ENCODE measurements around the gene INO80C. TPM values are rescaled to one million over a fixed set of nuclear protein-coding genes. Genes with fewer than 3 reads are reported as not detected.
A peak's percentile ranks its signal among the peaks of the same experiment; 100 is the strongest.

INO80C gene
- total RNA-seq, 1 donor from 2014 or later, result 34.6 TPM

DNA sequence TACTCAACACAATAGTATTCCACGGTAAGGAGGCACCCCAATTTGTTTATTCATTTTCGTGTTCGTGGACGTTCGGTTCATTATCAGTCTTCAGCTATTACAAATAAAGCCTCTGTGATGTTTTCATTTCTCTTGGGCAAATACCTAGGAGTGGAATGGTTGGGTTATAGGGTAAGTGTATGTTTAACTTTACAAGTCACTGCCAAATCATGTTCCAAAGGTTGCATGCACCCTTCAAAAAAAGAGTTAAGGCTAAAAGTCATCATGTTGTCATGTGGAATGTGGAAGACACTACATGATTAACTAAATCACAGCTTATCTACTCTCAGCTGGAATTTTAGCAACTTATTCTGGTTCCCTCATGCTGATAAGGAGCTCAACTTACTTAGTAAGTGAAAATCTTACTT, 15.8 kb downstream of the INO80C start:
- TF ChIP-seq, protein P1, sequence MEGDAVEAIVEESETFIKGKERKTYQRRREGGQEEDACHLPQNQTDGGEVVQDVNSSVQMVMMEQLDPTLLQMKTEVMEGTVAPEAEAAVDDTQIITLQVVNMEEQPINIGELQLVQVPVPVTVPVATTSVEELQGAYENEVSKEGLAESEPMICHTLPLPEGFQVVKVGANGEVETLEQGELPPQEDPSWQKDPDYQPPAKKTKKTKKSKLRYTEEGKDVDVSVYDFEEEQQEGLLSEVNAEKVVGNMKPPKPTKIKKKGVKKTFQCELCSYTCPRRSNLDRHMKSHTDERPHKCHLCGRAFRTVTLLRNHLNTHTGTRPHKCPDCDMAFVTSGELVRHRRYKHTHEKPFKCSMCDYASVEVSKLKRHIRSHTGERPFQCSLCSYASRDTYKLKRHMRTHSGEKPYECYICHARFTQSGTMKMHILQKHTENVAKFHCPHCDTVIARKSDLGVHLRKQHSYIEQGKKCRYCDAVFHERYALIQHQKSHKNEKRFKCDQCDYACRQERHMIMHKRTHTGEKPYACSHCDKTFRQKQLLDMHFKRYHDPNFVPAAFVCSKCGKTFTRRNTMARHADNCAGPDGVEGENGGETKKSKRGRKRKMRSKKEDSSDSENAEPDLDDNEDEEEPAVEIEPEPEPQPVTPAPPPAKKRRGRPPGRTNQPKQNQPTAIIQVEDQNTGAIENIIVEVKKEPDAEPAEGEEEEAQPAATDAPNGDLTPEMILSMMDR (IDR thresholded peaks at IDR 0.05), result no peak
- DNase-seq (no peak), ATAC-seq (no peak)
- Histone ChIP-seq H3K4me3 (no peak overlapping the region), H3K27me3 (no peaks in the 10 kb centered on the region), H3K36me3 (no peaks in the 10 kb centered on the region), H3K27ac (no peak overlapping the region), H3K4me1 (peaks cover 5% of the 10 kb centered on the region), H3K9me3 (no peaks in the 10 kb centered on the region)
- intact Hi-C loops (cut with DNase I), result no loop called here

DNA sequence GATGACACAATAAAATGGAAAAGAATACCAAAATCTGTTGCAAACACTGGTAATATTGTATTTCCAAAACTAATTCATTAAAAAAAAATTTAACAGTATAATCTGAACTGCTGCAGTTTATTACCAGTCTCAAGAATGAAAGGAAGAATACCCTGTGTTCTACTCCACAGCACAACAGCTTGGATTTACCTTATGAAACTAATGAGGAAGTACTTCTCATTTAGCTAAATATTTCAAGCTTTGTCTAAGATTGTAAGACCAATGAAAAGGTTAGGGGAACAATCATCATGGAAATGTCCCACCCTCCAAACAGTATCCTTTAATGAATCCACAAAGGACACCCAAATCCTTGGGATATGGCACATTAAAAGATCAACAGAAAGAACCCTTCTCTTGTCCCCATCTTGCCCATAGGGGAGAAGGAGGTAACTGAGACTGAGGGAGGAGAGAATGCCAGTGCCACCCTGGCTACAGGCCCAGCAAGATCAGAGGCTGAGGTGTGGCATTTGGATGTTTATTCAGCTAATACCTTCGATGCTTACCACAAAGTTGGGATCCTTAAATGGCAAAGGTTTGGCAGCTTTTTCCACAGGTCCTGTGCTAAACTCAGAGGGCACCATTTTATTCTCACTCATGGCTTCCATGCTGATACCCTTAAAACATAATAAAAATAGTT, 17.7 kb downstream of the INO80C start:
- no peaks in the 10 kb centered on the region for H3K36me3 ChIP-seq
- intact Hi-C loops (cut with DNase I), result no loop called here
- H3K4me3 ChIP-seq, result no peak overlapping the region
- TF ChIP-seq, protein P1 (IDR thresholded peaks at IDR 0.05), result no peak
- peaks cover 5% of the 10 kb centered on the region for H3K4me1 ChIP-seq
- H3K9me3 ChIP-seq, result no peaks in the 10 kb centered on the region
- H3K27ac ChIP-seq, result peak overlapping the region; percentile 18
- DNase-seq (no peak), ATAC-seq (peak; percentile 55)
- H3K27me3 ChIP-seq, result no peaks in the 10 kb centered on the region

DNA sequence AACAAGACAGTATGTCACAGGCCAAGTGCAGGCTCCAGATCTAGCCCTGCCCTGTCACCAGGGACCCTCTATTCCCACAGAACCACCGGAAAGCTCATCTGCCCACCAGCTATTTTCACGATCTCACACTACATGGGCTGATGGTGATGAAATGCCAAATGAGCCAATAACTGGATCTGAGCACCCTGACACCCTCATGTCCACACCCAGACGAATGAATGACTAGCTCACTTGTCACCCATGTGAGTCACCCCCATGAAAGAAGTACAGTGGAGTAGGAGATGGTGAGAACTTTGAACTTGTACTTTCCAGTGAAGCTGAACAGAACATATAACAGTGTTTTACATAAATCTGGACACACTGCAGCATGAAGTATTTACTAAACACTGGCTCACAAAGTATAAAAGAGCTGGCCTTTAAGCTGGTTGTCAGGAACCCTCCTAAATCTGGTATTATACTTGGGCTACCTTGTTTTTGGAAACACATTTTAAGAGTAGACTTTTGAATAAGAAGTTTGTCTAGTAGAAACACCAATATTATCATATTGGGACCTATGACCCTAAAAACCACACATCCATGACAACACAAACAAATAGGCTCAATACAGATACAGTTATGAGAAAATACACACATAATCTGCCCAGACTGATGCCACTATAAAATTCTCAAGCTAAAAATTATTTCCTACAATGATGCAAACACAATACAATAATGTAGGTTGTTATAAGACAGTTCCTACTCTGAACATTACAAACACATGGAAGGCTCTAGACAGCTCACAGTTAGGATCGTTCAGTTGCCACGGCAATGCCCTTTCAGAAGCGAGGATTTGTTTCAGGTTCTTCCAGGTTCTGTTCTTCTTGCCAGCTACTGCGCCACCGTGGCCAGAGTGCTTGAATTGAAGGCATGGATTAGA, 19.0 kb downstream of the INO80C start:
- Histone ChIP-seq H3K27ac (no peak overlapping the region), H3K9me3 (no peaks in the 10 kb centered on the region), H3K27me3 (no peaks in the 10 kb centered on the region), H3K36me3 (no peaks in the 10 kb centered on the region), H3K4me3 (no peak overlapping the region), H3K4me1 (peaks cover 5% of the 10 kb centered on the region)
- ATAC-seq (peak; percentile 87), DNase-seq (no peak)
- intact Hi-C loops (cut with DNase I), result no loop called here
- TF ChIP-seq, protein P1 (IDR thresholded peaks at IDR 0.05), result no peak

DNA sequence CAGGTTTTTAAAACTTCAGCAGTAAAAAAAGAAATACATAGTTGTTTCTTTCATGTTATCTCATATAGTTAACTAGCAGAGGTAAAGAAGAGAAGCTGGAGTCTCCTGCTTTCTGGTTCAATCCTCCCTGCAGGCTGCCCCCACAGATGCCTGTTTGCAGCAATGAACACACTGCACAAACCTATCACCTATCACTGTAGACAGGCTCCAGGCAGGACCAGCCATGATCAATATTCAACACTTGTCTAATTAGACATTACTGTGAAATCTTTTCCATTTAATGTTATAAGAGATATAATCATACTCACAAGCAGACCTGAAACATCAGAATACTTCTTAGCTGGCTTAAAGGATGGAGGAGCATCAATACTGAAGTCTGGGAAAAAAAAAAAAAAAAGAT, 19.8 kb downstream of the INO80C start:
- no peak for ATAC-seq
- DNase-seq, result no peak
- Histone ChIP-seq H3K4me3 (no peak overlapping the region), H3K27ac (no peak overlapping the region), H3K9me3 (no peaks in the 10 kb centered on the region), H3K36me3 (no peaks in the 10 kb centered on the region), H3K27me3 (no peaks in the 10 kb centered on the region), H3K4me1 (peaks cover 5% of the 10 kb centered on the region)
- TF ChIP-seq, protein P1 (IDR thresholded peaks at IDR 0.05), result no peak
- intact Hi-C loops (cut with DNase I), result no loop called here

DNA sequence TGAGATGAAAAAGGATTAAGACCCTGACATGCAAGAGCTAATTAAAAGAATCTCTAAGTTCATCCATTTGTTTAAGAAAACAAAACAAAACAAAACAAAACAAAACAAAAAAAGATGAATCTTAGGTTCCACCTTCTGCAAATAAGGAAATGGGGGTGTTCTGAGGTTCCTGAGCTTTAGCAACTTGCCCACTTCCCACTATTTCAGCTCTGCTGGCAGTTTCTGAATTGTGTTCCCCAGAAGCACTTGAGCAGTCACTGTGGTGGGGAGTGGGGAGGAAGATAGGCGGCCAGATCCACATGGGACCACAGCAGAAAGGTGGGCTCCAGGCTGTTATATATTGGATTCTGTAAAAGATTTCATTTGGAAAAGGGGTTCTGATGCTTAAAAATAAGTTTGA, 20.3 kb downstream of the INO80C start:
- H3K4me3 ChIP-seq, result no peak overlapping the region
- H3K4me1 ChIP-seq, result peaks cover 4% of the 10 kb centered on the region
- intact Hi-C loops (cut with DNase I), result no loop called here
- DNase-seq (no peak), ATAC-seq (peak; percentile 62)
- no peaks in the 10 kb centered on the region for H3K27me3 ChIP-seq
- TF ChIP-seq, protein P1 (IDR thresholded peaks at IDR 0.05), result no peak
- H3K27ac ChIP-seq, result no peak overlapping the region
- H3K9me3 ChIP-seq, result no peaks in the 10 kb centered on the region
- no peaks in the 10 kb centered on the region for H3K36me3 ChIP-seq
